ENCODE results near the gene SYNE3. TPM values are rescaled to one million over a fixed set of nuclear protein-coding genes. Genes with fewer than 3 reads are reported as not detected.
A peak's percentile ranks its signal among the peaks of the same experiment; 100 is the strongest.

SYNE3 gene
- total and polyA plus RNA-seq, 12 donors: 1.8 to 24.8 (median 10.8) TPM

GRCh38 chr14:95523051-95523814, 6.8 kb upstream of the SYNE3 start:
- no peaks in the 10 kb centered on the region for H3K36me3 ChIP-seq (replicated peaks in 1 of 2)
- H3K9me3 ChIP-seq (replicated peaks in 1 of 3): no peaks in the 10 kb centered on the region
- 67 to 79% (median 71%) methylated on average over 12 of the region's 12 CpGs for WGBS, 4 donors
- TF ChIP-seq CTCF (IDR thresholded peaks at IDR 0.05) (no peak), POLR2A (IDR thresholded peaks at IDR 0.05) (no peak)
- peak overlapping the region in 2 of 5 donors; percentile 5 to 42 for H3K27ac ChIP-seq
- DNase-seq: peak in 3 of 7 donors; percentile 13 to 42 (median 17)
- no peak overlapping the region for H3K4me3 ChIP-seq
- intact Hi-C loops (cut with DNase I): no loop called here
- no peaks in the 10 kb centered on the region for H3K27me3 ChIP-seq
- H3K4me1 ChIP-seq (replicated peaks in 1 of 2): peaks cover 7 to 61% of the 10 kb centered on the region in 2 donors

DNA sequence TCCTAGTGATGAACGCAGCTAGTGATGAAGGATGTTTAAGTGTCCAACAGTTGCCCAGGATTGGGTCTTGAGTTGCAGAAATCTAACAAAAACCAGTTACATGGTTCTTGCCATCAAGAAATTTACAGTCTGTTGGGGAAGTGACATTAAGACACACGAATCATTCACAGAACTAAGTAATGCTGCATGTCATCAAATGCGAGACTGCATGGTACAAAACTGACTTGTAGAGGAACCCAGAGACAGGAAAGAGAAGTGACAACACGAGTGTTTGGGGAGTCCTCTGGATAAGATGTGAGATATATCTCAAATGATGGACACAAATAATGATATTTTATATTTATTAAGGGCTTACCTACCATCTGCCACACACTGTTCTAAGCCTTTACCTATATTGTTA, 6.1 kb upstream of the SYNE3 start:
- intact Hi-C loops (cut with DNase I): no loop called here
- no peaks in the 10 kb centered on the region for H3K27me3 ChIP-seq
- DNase-seq: peak in 2 of 7 donors; percentile 16 to 29
- peaks cover 9 to 63% of the 10 kb centered on the region in 2 donors for H3K4me1 ChIP-seq (replicated peaks in 1 of 2)
- TF ChIP-seq POLR2A (IDR thresholded peaks at IDR 0.05) (no peak), CTCF (IDR thresholded peaks at IDR 0.05) (no peak)
- no peaks in the 10 kb centered on the region for H3K9me3 ChIP-seq (replicated peaks in 1 of 3)
- 79 to 89% (median 83%) methylated on average over 4 of the region's 4 CpGs for WGBS, 4 donors
- no peak overlapping the region for H3K4me3 ChIP-seq
- H3K27ac ChIP-seq: no peak overlapping the region
- no peaks in the 10 kb centered on the region for H3K36me3 ChIP-seq (replicated peaks in 1 of 2)

GRCh38 chr14:95522116-95522515, 5.7 kb upstream of the SYNE3 start:
- H3K4me1 ChIP-seq (replicated peaks in 1 of 2): peaks cover 13 to 63% of the 10 kb centered on the region in 2 donors
- H3K36me3 ChIP-seq (replicated peaks in 1 of 2): no peaks in the 10 kb centered on the region
- H3K27me3 ChIP-seq: no peaks in the 10 kb centered on the region
- intact Hi-C loops (cut with DNase I): no loop called here
- H3K4me3 ChIP-seq: no peak overlapping the region
- WGBS, 4 donors: 88 to 95% (median 91%) methylated on average over 11 of the region's 11 CpGs
- H3K27ac ChIP-seq: no peak overlapping the region
- H3K9me3 ChIP-seq (replicated peaks in 1 of 3): no peaks in the 10 kb centered on the region
- TF ChIP-seq POLR2A (IDR thresholded peaks at IDR 0.05): no peak
- TF ChIP-seq CTCF (IDR thresholded peaks at IDR 0.05): no peak
- peak in 3 of 7 donors; percentile 16 to 52 (median 19) for DNase-seq

DNA sequence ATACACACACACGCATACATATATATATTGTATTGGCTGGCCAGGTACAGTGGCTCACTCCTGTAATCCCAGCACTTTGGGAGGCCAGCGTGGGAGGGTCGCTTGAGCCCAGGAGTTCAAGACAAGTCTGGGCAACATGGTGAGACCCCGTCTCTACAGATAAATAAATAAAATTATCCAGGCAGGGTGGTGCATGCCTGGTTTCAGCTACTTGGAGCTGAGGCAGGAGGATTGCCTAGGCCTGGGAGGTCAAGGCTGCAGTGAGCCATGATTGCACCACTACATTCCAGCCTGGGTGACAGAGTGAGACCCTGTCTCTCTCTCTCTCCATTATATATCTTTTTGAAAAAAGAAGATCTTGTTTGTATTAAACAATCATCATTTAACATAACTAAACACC, 4.6 kb upstream of the SYNE3 start:
- H3K9me3 ChIP-seq (replicated peaks in 1 of 3): no peaks in the 10 kb centered on the region
- H3K4me3 ChIP-seq: no peak overlapping the region
- DNase-seq: peak in 3 of 7 donors; percentile 22 to 54 (median 36)
- TF ChIP-seq CTCF (IDR thresholded peaks at IDR 0.05): no peak
- TF ChIP-seq POLR2A (IDR thresholded peaks at IDR 0.05): no peak
- no peak overlapping the region for H3K27ac ChIP-seq
- 87 to 96% (median 89%) methylated on average over 4 of the region's 4 CpGs for WGBS, 4 donors
- peaks cover 19 to 59% of the 10 kb centered on the region in 2 donors for H3K4me1 ChIP-seq (replicated peaks in 1 of 2)
- no peaks in the 10 kb centered on the region for H3K36me3 ChIP-seq (replicated peaks in 1 of 2)
- no peaks in the 10 kb centered on the region for H3K27me3 ChIP-seq
- intact Hi-C loops (cut with DNase I): no loop called here
